ENCODE results near the gene GALR1.

GALR1 gene

DNA sequence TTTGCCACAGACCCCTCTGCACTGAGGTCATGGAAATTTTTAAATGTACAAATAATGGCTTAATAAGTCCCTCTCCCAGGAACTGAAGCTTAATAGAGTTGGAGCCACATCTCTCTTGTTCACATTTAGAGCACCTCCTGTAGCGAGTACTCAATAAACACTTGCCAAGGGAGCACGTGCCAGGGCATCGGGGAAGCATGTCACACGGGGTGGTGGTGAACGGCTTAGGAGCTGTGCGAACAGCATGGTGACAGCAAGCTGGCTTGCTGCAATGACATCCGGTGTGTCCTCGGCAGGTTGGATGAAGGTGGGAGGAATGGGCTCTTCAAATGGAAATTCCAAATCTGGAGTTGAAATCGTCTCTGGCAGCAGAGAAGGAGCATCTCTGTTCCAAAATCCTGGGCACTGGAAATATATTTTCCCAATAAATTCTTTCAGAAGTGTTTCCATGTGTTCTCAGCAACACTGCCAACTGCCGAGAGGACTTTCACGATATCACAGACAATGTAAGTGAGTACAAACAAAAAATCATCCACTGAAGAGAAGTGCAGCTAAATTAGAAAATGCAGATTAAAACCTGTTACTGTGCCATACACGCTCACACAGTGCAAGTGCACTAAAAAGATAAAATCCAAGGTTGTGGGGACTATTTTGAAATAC lies 74.1 kb downstream of the GALR1 start:
- no peak for DNase-seq

All from central memory CD4-positive, alpha-beta T cell (primary cell).